ENCODE measurements around the gene RAD51B. TPM values are rescaled to one million over a fixed set of nuclear protein-coding genes. Genes with fewer than 3 reads are reported as not detected.

The RAD51B gene
- total RNA-seq, 1 donor from 2014 or later = 28.5 TPM

GRCh38 chr14:68619790-68620574 is 800.4 kb downstream of the RAD51B start:
- peaks cover 11% of the 10 kb centered on the region for H3K4me1 ChIP-seq
- peaks cover 20% of the 10 kb centered on the region for H3K9me3 ChIP-seq
- intact Hi-C loops (cut with DNase I) = no loop called here
- H3K36me3 ChIP-seq = no peaks in the 10 kb centered on the region
- peak in 1 of 2 donors; percentile 80 for DNase-seq (ENCODE audit: extremely low spot score in 2 of 2)
- no peak for TF ChIP-seq POLR2AphosphoS5 (IDR thresholded peaks at IDR 0.05; ENCODE audit: insufficient read depth in 1 of 2, low read depth in 1 of 2)
- no peak for TF ChIP-seq POLR2A (IDR thresholded peaks at IDR 0.05)
- TF ChIP-seq CTCF (IDR thresholded peaks at IDR 0.05) = no peak
- H3K27me3 ChIP-seq = no peaks in the 10 kb centered on the region
- H3K27ac ChIP-seq = peak overlapping the region; percentile 12
- no peak overlapping the region for H3K4me3 ChIP-seq

GRCh38 chr14:68621400-68622365 is 802.1 kb downstream of the RAD51B start:
- Histone ChIP-seq H3K4me3 (no peak overlapping the region), H3K27me3 (no peaks in the 10 kb centered on the region), H3K9me3 (peaks cover 8% of the 10 kb centered on the region), H3K36me3 (no peaks in the 10 kb centered on the region), H3K4me1 (peaks cover 11% of the 10 kb centered on the region), H3K27ac (peak overlapping the region; percentile 35)
- TF ChIP-seq CTCF (IDR thresholded peaks at IDR 0.05) (no peak), POLR2A (IDR thresholded peaks at IDR 0.05) (no peak), POLR2AphosphoS5 (IDR thresholded peaks at IDR 0.05; ENCODE audit: insufficient read depth in 1 of 2, low read depth in 1 of 2) (no peak)
- intact Hi-C loops (cut with DNase I) = no loop called here
- DNase-seq (ENCODE audit: extremely low spot score in 2 of 2) = peak; percentile 67 to 86

- Histone ChIP-seq H3K36me3 (no peaks in the 10 kb centered on the region), H3K9me3 (no peaks in the 10 kb centered on the region), H3K27ac (no peak overlapping the region), H3K4me3 (no peak overlapping the region), H3K4me1 (peaks cover 21% of the 10 kb centered on the region), H3K27me3 (no peaks in the 10 kb centered on the region)
- DNase-seq (ENCODE audit: extremely low spot score in 2 of 2) = peak; percentile 28 to 60
- intact Hi-C loops (cut with DNase I) = no loop called here
- TF ChIP-seq CTCF (IDR thresholded peaks at IDR 0.05) (no peak), POLR2AphosphoS5 (IDR thresholded peaks at IDR 0.05; ENCODE audit: insufficient read depth in 1 of 2, low read depth in 1 of 2) (no peak), POLR2A (IDR thresholded peaks at IDR 0.05) (no peak)
Measured at GRCh38 chr14:68622856-68623255, 803.3 kb downstream of the RAD51B start.

- DNase-seq (ENCODE audit: extremely low spot score in 2 of 2) = peak; percentile 40 to 58
- Histone ChIP-seq H3K4me1 (peaks cover 26% of the 10 kb centered on the region), H3K27ac (no peak overlapping the region), H3K27me3 (no peaks in the 10 kb centered on the region), H3K4me3 (no peak overlapping the region), H3K36me3 (no peaks in the 10 kb centered on the region), H3K9me3 (no peaks in the 10 kb centered on the region)
- TF ChIP-seq POLR2A (IDR thresholded peaks at IDR 0.05) = no peak
- no peak for TF ChIP-seq POLR2AphosphoS5 (IDR thresholded peaks at IDR 0.05; ENCODE audit: insufficient read depth in 1 of 2, low read depth in 1 of 2)
- no peak for TF ChIP-seq CTCF (IDR thresholded peaks at IDR 0.05)
- intact Hi-C loops (cut with DNase I) = no loop called here
Measured at GRCh38 chr14:68623307-68623706, 803.7 kb downstream of the RAD51B start.

Data from vagina (tissue), 2 donors.